Ovary (tissue), 9 donors: Measurements from ENCODE around the gene ANTXRL. TPM values are rescaled to one million over a fixed set of nuclear protein-coding genes. Genes with fewer than 3 reads are reported as not detected.
"Not testable (repeated sequence)": the region's sequence is repeated elsewhere in the genome, so short reads cannot be mapped to it uniquely, and the experiment has no call there.

Experiments
- DNase-seq, 5 donors: peaks; one replicate each; pipeline ENCODE4 v3.0.0-alpha.2; 2019 to 2020
- H3K27ac ChIP-seq, 2 donors: fragments of 200-600 bp; one replicate each; pipeline versions ENCODE4 v1.5.1 to v1.8.0; 2019 to 2022
- H3K27me3 ChIP-seq: fragments of 200-600 bp; one replicate; pipeline ENCODE4 v1.8.0; 2022
- H3K36me3 ChIP-seq: fragments of 200-600 bp; sonication (generic); one replicate; pipeline ENCODE4 v1.5.1; 2019
- H3K4me1 ChIP-seq: one replicate; pipeline ENCODE4 v1.8.1; 2013; ENCODE audit warnings: mild to moderate bottlenecking, moderate library complexity; ENCODE audit not compliant: insufficient read depth
- H3K4me3 ChIP-seq: fragments of 200-600 bp; sonication (generic); one replicate; pipeline ENCODE4 v1.5.1; 2017
- H3K9me3 ChIP-seq, 2 donors: fragments of 200-600 bp in 1 of 2; sonication (generic) in 1 of 2; one replicate each; pipeline versions ENCODE4 v1.5.1 to v1.8.1; 2013 to 2019; ENCODE audit warnings: mild to moderate bottlenecking in 1 of 2, moderate library complexity in 1 of 2
- EP300 ChIP-seq: sonication (generic); formaldehyde crosslinking; IDR thresholded peaks from one replicate; pipeline ENCODE4 v1.6.1; 2017; ENCODE audit warnings: antibody characterized with exemption
- POLR2A ChIP-seq: fragments of 450-650 bp; IDR thresholded peaks from one replicate; pipeline ENCODE4 v1.6.1; 2017; ENCODE audit warnings: antibody characterized with exemption, mild to moderate bottlenecking, moderate library complexity
- WGBS, 3 donors: extraction: QIAGEN DNeasy Blood & Tissue Kit in 1 of 3; methylation state at CpG; one replicate each; pipeline versions ENCODE4 v1.1.5 to v1.1.7; 2013 to 2017; 5-methylcytosine and 5-hydroxymethylcytosine counted together
- intact Hi-C, 4 donors: fragments of 100-400 bp; cut with DNase I; formaldehyde crosslinking; loops; one replicate each; pipeline versions ENCODE4 v1.11.0 to v1.15.1; 2022 to 2023
- polyA plus RNA-seq, 2 donors: library from polyadenylated mRNA; stranded (reverse); fragments of 200-250 nt in 1 of 2; fragments of 350-450 nt in 1 of 2; fragmentation: Illumina TruSeq in 1 of 2; extraction: RNeasy Lipid Tissue Mini Kit (QIAGEN cat#74804) in 1 of 2; gene quantifications; one replicate each; pipeline ENCODE4 v1.2.3, GENCODE V29; 2013 to 2014
- total RNA-seq, 7 donors: library from RNA; depleted of rRNA in 2 of 7; stranded (reverse); fragments of >200 nt in 2 of 7; fragmentation: NEBNext Ultra II Directional in 3 of 7; extraction: Animal tissue kit (Norgen Biotek cat#: 25700) in 3 of 7; gene quantifications; one replicate each; pipeline versions ENCODE4 v1.1.0 to v1.2.4, GENCODE V29; 2016 to 2023
- TF ChIP-seq, protein P1 (sequence below), 3 donors: fragments of 450-650 bp in 2 of 3; fragments of 200-600 bp in 1 of 3; IDR thresholded peaks; one replicate each; pipeline versions ENCODE4 v1.5.1 to v1.8.0; 2016 to 2022; ENCODE audit warnings: antibody characterized with exemption in 3 of 3, mild to moderate bottlenecking in 1 of 3
- donor health status: DM: no; HTN: no; CAD: no; lungs with moderate emphysema.
- donor health status: DM: no; HTN: no; CAD: no.
- donor health status: Bipolar disorder and iron deficiency.
- donor health status: DM: yes; HTN: yes; CAD: no.
- donor health status: DM: no; HTN: no; CAD: no.
- donor health status: DM: yes; HTN: yes; CAD: no.

The ANTXRL gene
- total and polyA plus RNA-seq, 9 donors = 0.51 TPM; not detected in 8

DNA sequence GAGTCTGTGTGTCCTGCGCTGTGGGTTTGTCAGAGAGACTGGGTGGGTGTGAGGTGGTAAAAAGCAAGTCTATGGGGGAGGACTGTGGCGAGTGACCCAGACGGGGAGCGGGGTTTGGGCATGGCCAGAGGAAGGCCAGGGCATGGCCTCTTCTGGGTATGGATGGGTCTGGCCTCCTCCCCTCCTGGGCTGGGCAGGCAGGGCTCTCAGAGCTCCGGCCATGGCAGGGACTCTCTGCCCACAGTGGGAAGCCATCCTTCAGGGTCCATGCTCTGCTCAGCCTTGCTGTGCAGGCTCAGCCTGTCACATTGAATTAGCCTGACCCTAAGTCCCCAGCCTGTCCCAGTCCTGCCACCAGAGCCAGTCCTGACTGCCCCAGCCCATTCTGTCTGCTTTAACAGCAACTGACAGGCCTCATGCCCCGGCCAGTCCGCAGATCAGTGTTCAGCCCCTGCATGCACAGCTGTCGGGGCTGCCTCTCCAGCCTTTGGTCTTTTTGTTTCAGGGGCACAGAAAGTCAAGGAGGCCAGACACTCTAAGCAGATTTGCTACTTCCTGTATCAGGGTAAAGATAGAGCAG lies 7.9 kb downstream of the ANTXRL start:
- 94 to 98% (median 94%) methylated on average over 8 of the region's 8 CpGs for WGBS, 3 donors
- TF ChIP-seq POLR2A = no peak
- TF ChIP-seq EP300 = no peak
- TF ChIP-seq, protein P1, sequence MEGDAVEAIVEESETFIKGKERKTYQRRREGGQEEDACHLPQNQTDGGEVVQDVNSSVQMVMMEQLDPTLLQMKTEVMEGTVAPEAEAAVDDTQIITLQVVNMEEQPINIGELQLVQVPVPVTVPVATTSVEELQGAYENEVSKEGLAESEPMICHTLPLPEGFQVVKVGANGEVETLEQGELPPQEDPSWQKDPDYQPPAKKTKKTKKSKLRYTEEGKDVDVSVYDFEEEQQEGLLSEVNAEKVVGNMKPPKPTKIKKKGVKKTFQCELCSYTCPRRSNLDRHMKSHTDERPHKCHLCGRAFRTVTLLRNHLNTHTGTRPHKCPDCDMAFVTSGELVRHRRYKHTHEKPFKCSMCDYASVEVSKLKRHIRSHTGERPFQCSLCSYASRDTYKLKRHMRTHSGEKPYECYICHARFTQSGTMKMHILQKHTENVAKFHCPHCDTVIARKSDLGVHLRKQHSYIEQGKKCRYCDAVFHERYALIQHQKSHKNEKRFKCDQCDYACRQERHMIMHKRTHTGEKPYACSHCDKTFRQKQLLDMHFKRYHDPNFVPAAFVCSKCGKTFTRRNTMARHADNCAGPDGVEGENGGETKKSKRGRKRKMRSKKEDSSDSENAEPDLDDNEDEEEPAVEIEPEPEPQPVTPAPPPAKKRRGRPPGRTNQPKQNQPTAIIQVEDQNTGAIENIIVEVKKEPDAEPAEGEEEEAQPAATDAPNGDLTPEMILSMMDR (IDR thresholded peaks at IDR 0.05) = no peak
- H3K36me3 ChIP-seq = no peaks in the 10 kb centered on the region
- DNase-seq = peak in 1 of 5 donors; percentile 16
- no peaks in the 10 kb centered on the region for H3K9me3 ChIP-seq
- intact Hi-C loops = no loop called here
- no peaks in the 10 kb centered on the region for H3K27me3 ChIP-seq
- H3K4me1 ChIP-seq = no peaks in the 10 kb centered on the region
- no peak overlapping the region for H3K4me3 ChIP-seq
- no peak overlapping the region for H3K27ac ChIP-seq

DNA sequence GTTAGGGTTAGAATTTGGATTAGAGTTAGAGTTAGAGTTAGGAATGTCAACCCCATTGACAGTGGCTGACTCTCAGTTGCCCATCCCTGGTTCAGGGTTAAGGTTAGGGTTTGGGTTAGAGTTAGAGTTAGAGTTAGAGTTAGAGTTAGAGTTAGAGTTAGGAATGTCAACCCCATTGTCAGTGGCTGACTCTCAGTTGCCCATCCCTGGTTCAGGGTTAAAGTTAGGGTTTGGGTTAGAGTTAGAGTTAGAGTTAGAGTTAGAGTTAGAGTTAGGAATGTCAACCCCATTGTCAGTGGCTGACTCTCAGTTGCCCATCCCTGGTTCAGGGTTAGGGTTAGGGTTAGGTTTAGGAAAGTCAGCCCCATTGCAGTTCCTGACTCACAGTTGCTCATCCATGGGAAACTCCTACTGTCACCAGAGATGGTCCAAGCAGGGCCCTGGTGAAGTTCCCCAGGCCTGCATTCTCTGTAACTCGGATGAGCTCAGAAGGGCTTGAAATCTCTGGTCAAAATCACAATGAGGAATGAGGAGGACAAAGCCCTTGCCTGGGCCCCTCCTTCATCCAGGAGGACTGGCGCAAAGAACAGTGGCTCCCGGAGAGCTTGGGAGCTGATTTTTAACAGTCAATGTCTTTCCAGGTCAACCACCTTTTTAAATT lies 8.7 kb downstream of the ANTXRL start:
- H3K4me3 ChIP-seq, H3K9me3 ChIP-seq, DNase-seq, intact Hi-C loops, H3K27me3 ChIP-seq, H3K36me3 ChIP-seq, H3K4me1 ChIP-seq, H3K27ac ChIP-seq: not testable (repeated sequence)
- WGBS, 3 donors = 55 to 80% (median 80%) methylated on average over 3 of the region's 3 CpGs

DNA sequence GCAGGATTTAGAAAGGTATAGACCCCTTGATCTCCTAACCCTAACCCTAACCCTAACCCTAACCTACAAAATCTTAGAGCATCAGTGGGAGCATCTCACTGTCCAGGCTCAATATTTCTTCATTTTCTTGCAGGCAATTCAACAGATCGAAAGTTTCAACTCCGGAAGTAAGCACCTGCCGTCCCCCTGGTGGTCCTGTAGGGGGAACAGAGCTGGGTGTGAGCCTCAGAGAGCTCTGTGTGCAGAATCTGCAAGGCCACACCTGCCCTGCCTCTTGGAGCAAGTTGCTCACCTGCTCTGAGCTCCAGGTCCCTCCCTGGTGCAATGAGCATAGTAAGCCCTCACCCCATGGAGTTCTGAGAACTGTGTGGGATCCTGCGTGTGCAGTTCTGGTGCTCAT lies 9.3 kb downstream of the ANTXRL start:
- H3K36me3 ChIP-seq, H3K27ac ChIP-seq, DNase-seq, intact Hi-C loops, H3K9me3 ChIP-seq, H3K27me3 ChIP-seq, H3K4me3 ChIP-seq, H3K4me1 ChIP-seq: not testable (repeated sequence)
- WGBS, 3 donors = 65 to 87% (median 76%) methylated on average over 4 of the region's 4 CpGs

DNA sequence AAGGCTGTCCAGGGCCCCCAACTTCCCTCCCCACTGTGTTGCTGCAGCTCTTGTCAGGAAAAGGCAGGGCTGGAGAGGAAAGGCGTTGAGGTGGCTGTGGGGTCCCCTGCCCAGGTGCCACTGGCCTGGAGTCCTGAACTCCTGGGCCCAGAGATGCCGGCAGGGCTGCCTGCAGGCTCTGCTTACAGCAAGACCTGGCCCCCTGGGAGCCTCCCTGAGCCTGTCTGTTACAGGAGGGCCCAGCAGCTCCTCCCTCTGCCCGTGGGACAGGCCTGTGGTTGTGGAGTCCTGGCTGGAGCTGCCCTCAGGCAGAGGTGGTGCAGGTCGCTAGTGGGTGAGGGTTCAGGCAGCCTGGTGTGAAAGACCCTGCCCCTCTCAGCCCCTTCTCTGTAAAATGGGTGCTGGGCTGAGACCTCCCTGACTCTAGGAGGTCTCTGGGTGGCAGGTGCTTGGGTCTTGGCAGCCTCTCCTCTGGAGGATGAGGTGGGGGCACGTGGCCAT lies 9.9 kb downstream of the ANTXRL start:
- TF ChIP-seq EP300 (no peak), POLR2A (no peak)
- TF ChIP-seq, protein P1 (IDR thresholded peaks at IDR 0.05) = no peak
- no peak for DNase-seq
- intact Hi-C loops = no loop called here

DNA sequence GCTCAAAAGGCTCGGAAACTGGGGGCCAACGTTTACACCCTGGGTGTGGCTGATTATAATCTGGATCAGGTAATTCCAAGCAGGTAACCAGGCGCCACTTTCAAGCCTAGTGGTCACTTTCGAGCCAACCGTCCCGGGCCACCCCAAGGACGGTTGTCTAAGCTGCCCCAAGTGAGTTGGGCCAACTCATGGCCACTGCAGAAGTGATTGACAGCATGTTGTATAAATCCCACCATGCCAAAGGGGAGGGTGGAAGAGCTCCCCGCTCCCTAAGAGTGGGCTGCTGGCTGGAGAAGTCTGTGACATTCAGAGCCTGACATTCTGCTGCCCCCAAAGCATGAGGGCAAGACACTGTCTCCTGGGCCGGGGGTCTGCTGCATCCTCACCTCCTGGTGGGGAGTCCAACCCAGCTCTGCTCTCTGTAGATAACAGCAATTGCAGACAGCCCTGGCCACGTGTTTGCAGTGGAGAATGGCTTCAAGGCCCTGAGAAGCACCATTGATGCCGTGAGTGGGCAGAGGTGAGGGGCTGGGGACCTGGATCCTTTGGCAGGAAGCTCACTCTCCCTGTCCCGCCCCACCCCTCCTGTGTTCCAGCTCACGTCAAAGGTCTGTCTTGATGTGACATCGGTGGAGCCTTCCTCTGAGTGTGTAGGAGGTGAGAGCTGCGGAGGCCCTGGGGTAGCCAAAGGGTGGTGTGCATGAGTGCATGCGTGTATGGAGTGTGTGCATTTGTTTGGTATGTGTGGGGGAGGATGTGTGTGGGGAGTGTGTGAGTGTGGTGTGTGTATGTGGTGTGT lies 10.8 kb downstream of the ANTXRL start:
- DNase-seq = no peak

More for the DNA sequence above, 9.9 kb downstream of the ANTXRL start:
- Histone ChIP-seq H3K4me3 (no peak overlapping the region), H3K4me1 (no peaks in the 10 kb centered on the region), H3K27ac (no peak overlapping the region), H3K9me3 (no peaks in the 10 kb centered on the region), H3K36me3 (no peaks in the 10 kb centered on the region), H3K27me3 (no peaks in the 10 kb centered on the region)
- WGBS, 3 donors = 56 to 76% (median 69%) methylated on average over 5 of the region's 5 CpGs

More for the DNA sequence above, 10.8 kb downstream of the ANTXRL start:
- Histone ChIP-seq H3K27ac (no peak overlapping the region), H3K9me3 (no peaks in the 10 kb centered on the region), H3K4me3 (no peak overlapping the region), H3K27me3 (no peaks in the 10 kb centered on the region), H3K4me1 (no peaks in the 10 kb centered on the region), H3K36me3 (no peaks in the 10 kb centered on the region)
- 75 to 84% (median 76%) methylated on average over 16 of the region's 16 CpGs for WGBS, 3 donors
- intact Hi-C loops = no loop called here
- no peak for TF ChIP-seq POLR2A
- no peak for TF ChIP-seq EP300
- TF ChIP-seq, protein P1 (IDR thresholded peaks at IDR 0.05) = no peak
